ENCODE data around the gene OR2T2.
"Not testable (repeated sequence)": the region's sequence is repeated elsewhere in the genome, so short reads cannot be mapped to it uniquely, and the experiment has no call there.

Gene OR2T2

DNA sequence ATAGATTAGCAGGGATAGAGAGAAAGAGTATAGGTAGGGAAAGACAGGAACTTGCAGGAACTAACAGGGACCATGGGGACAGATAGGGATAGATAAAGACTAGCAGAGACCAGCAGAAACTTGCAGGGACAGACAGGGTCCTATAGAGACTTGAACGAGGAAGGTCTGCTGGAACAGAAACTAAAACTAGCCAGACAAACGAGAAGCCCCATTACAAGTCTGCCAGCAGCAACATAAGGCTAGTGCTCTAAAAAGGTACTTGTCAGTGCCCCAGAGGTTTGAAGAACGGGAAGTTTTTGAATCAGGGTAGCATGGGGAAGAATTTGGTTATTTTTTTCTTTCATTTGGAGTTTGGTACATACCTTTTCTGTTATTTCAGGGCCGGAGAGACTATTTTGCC lies 13.2 kb upstream of the OR2T2 start:
- in situ Hi-C loops (cut with MboI; ENCODE audit: low pct_unique_long_range_greater_than_20kb, low sequenced_read_pairs, unreplicated experiment), result not testable (repeated sequence)
- DNase-seq (ENCODE audit: low spot score), result peak; percentile 35

DNA sequence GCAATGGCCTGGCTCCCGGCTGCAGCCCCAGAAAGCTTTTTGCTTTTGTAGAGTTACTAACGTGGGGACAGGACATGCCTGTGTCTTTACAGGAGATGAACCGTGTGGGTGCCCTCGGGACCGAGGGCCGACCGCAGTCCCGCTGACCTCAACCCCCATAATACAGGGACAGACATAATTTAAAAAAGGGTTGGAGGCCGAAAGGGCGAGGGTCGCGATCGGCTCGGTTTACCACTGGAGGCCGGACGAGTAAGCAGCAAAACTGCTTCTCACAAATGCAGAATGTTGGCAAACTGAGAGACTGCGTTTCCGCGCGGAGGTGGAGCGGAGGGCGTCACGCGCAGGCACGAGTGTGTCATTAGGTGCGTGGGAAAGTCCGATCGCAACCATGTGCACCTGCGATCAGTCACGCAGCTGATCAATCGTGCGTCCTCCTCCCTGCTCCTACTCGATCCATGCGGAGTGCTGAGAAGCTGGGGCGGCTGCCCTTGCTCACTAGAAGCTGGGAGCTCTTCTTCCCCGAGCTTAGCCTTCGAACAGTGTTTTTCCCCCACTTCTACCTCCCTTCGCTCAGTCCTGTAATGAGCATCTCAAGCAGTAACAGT lies 11.5 kb upstream of the OR2T2 start:
- in situ Hi-C loops (cut with MboI; ENCODE audit: low pct_unique_long_range_greater_than_20kb, low sequenced_read_pairs, unreplicated experiment); DNase-seq (ENCODE audit: low spot score): not testable (repeated sequence)

DNA sequence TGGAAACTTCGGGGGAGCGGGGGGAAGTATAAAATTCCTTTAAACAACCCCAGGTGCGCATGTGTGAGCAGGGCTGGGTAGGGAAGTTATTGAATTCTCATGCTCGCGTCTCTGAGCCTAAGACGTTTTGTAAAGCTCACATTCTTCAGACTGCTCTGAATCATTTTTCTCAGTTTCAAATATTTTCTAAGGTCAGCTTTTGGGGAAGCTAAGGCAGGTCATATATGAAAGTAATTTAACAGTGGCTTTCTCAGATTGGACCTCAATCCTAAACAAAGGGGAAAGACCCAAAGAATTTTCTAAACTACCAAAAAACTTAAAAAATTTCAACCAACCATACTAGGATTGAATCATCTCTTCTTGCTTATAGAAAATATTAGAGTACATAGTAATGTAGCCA lies 10.5 kb upstream of the OR2T2 start:
- in situ Hi-C loops (cut with MboI; ENCODE audit: low pct_unique_long_range_greater_than_20kb, low sequenced_read_pairs, unreplicated experiment), result not testable (repeated sequence)
- DNase-seq (ENCODE audit: low spot score), result peak; percentile 9

DNA sequence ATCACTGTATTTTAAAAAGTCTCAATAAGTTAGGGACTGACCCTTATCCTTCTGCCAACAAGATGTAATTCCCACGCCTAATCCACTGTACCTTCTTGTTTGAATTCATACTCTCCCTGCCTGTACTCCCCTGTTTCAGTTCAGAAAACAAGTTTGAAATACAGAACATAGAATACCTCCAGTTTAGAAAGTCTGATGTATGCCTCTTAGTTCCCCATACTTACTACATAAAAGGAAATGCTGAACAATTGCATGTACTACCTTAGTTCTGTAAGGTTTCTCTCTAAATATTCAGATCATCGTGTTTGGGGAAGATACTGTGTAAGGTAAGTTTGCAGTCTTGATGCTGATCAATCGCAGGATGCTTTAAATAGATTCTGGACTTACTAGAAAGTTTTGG lies 9.1 kb upstream of the OR2T2 start:
- in situ Hi-C loops (cut with MboI; ENCODE audit: low pct_unique_long_range_greater_than_20kb, low sequenced_read_pairs, unreplicated experiment); DNase-seq (ENCODE audit: low spot score): not testable (repeated sequence)

DNA sequence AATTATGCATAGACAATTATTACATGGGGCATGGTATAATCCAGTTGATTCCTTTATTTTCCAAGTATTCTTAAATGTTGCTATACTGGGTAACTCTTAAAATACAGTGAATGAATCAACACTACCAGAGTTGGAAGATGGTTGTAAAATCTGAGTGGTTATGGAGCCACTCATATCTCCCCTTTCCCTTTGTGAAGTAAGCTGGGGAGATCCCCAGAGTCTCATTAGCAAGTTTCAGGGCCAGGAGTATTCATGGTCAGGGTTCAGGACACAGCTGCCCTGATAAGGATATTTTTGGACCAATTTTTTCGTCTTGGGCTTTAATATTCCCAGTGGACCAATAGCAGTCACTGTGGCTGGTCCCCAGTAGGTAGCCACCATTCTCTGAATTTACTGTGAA lies 6.8 kb upstream of the OR2T2 start:
- in situ Hi-C loops (cut with MboI; ENCODE audit: low pct_unique_long_range_greater_than_20kb, low sequenced_read_pairs, unreplicated experiment), result not testable (repeated sequence)

GRCh38 chr1:248439283-248439682 lies 6.2 kb upstream of the OR2T2 start:
- DNase-seq (ENCODE audit: low spot score); in situ Hi-C loops (cut with MboI; ENCODE audit: low pct_unique_long_range_greater_than_20kb, low sequenced_read_pairs, unreplicated experiment): not testable (repeated sequence)

More for the DNA sequence above, 6.8 kb upstream of the OR2T2 start:
- DNase-seq (ENCODE audit: low spot score), result not testable (repeated sequence)

GRCh38 chr1:248442500-248443277 lies 2.7 kb upstream of the OR2T2 start:
- not testable (repeated sequence) for DNase-seq (ENCODE audit: low spot score)
- in situ Hi-C loops (cut with MboI; ENCODE audit: low pct_unique_long_range_greater_than_20kb, low sequenced_read_pairs, unreplicated experiment), result loop anchor here (5.0 kb wide), 1 partner anchor 210 kb away; no protein-coding TSS in a partner anchor

GRCh38 chr1:248444603-248445002 lies 834 bp upstream of the OR2T2 start:
- not testable (repeated sequence) for DNase-seq (ENCODE audit: low spot score)
- in situ Hi-C loops (cut with MboI; ENCODE audit: low pct_unique_long_range_greater_than_20kb, low sequenced_read_pairs, unreplicated experiment), result loop anchor here (5.0 kb wide), 1 partner anchor 208 kb away; no protein-coding TSS in a partner anchor

- DNase-seq (ENCODE audit: low spot score); in situ Hi-C loops (cut with MboI; ENCODE audit: low pct_unique_long_range_greater_than_20kb, low sequenced_read_pairs, unreplicated experiment): not testable (repeated sequence)
Observed at GRCh38 chr1:248448409-248449074, 3.1 kb downstream of the OR2T2 start.

- DNase-seq (ENCODE audit: low spot score); in situ Hi-C loops (cut with MboI; ENCODE audit: low pct_unique_long_range_greater_than_20kb, low sequenced_read_pairs, unreplicated experiment): not testable (repeated sequence)
Observed at GRCh38 chr1:248449821-248450465, 4.5 kb downstream of the OR2T2 start.

DNA sequence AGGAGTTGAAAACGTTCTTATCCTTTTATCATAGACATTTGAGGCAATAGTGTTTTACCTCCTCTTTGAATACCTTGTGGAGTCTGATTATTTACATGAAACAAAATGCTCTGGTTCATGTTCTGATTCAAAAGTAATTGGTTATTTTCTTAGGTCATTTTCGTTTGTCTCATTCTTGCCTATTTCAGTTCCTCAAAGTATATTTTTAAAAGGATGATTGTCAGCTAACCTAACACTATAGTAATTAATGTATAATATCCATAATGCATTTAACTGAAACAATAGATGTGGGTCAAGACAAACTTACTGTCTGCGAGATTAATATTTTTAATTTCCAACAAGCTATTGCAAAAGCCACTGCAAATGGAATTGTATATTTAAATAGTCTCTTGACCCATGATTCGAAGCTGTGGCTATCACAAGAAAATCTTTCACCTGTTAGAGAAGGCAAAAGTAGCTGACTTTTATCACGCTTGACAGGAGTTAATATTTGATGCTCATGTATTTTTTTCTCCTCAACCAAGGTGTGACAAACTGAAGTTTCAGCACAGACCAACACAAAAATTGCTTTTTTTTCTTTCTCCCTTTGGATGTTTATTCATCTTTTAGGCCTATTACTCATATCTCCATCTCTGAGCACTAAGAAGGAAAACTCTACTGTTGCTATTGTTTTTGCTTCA lies 5.2 kb downstream of the OR2T2 start:
- in situ Hi-C loops (cut with MboI; ENCODE audit: low pct_unique_long_range_greater_than_20kb, low sequenced_read_pairs, unreplicated experiment), result not testable (repeated sequence)

GRCh38 chr1:248453619-248454018 lies 8.2 kb downstream of the OR2T2 start:
- DNase-seq (ENCODE audit: low spot score); in situ Hi-C loops (cut with MboI; ENCODE audit: low pct_unique_long_range_greater_than_20kb, low sequenced_read_pairs, unreplicated experiment): not testable (repeated sequence)

More for the DNA sequence above, 5.2 kb downstream of the OR2T2 start:
- not testable (repeated sequence) for DNase-seq (ENCODE audit: low spot score)

- DNase-seq (ENCODE audit: low spot score); in situ Hi-C loops (cut with MboI; ENCODE audit: low pct_unique_long_range_greater_than_20kb, low sequenced_read_pairs, unreplicated experiment): not testable (repeated sequence)
Observed at GRCh38 chr1:248455045-248455444, 9.6 kb downstream of the OR2T2 start.

GRCh38 chr1:248456635-248457034 lies 11.2 kb downstream of the OR2T2 start:
- in situ Hi-C loops (cut with MboI; ENCODE audit: low pct_unique_long_range_greater_than_20kb, low sequenced_read_pairs, unreplicated experiment); DNase-seq (ENCODE audit: low spot score): not testable (repeated sequence)

DNA sequence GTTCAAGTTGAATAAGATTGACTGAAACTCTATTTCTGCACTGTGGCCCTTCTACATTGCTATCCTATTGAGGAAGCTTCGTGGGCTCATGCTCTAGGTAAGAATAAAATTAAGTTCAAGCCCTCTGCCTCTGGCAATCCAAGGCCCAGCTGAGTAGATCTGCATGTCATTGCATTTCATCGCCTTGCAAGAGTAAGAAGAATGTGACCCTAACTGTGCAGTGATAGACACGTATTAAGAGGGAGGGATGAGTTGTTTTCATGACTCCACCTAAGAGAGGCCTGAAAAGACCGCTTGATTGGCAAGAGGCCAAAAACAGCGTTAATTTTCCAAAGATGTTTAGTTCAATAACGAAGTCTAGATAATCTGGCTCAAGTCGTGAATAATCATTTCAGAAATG lies 13.7 kb downstream of the OR2T2 start:
- in situ Hi-C loops (cut with MboI; ENCODE audit: low pct_unique_long_range_greater_than_20kb, low sequenced_read_pairs, unreplicated experiment); DNase-seq (ENCODE audit: low spot score): not testable (repeated sequence)
